ENCODE measurements around the gene SNX30.

The SNX30 gene

GRCh38 chr9:112861155-112861554, 110.6 kb downstream of the SNX30 start:
- no peak for DNase-seq

- no peak for DNase-seq
Observed at GRCh38 chr9:112861638-112862555, 111.3 kb downstream of the SNX30 start.

- DNase-seq = no peak
Observed at GRCh38 chr9:112863214-112863613, 112.7 kb downstream of the SNX30 start.

GRCh38 chr9:112863746-112864145, 113.2 kb downstream of the SNX30 start:
- no peak for DNase-seq

- no peak for DNase-seq
Observed at GRCh38 chr9:112864403-112864802, 113.8 kb downstream of the SNX30 start.

GRCh38 chr9:112864982-112865381, 114.4 kb downstream of the SNX30 start:
- no peak for DNase-seq

GRCh38 chr9:112866662-112867274, 116.2 kb downstream of the SNX30 start:
- no peak for DNase-seq

GRCh38 chr9:112867275-112867991, 116.9 kb downstream of the SNX30 start:
- DNase-seq = no peak

GRCh38 chr9:112868461-112868860, 117.9 kb downstream of the SNX30 start:
- no peak for DNase-seq

GRCh38 chr9:112869041-112869529, 118.5 kb downstream of the SNX30 start:
- no peak for DNase-seq

- no peak for DNase-seq
Observed at GRCh38 chr9:112869917-112870316, 119.4 kb downstream of the SNX30 start.

- DNase-seq = no peak
Observed at GRCh38 chr9:112870556-112870955, 120.0 kb downstream of the SNX30 start.

GRCh38 chr9:112872019-112872418, 121.5 kb downstream of the SNX30 start:
- no peak for DNase-seq

GRCh38 chr9:112873773-112874405, 123.3 kb downstream of the SNX30 start:
- DNase-seq = no peak

GRCh38 chr9:112878752-112879151, 128.2 kb downstream of the SNX30 start:
- no peak for DNase-seq

GRCh38 chr9:112880650-112881049, 130.1 kb downstream of the SNX30 start:
- no peak for DNase-seq

GRCh38 chr9:112881331-112881730, 130.8 kb downstream of the SNX30 start:
- no peak for DNase-seq

GRCh38 chr9:112884101-112884500, 133.5 kb downstream of the SNX30 start:
- no peak for DNase-seq

GRCh38 chr9:112884721-112885120, 134.2 kb downstream of the SNX30 start:
- no peak for DNase-seq

- DNase-seq = no peak
Observed at GRCh38 chr9:112885324-112885723, 134.8 kb downstream of the SNX30 start.

GRCh38 chr9:112886351-112886750, 135.8 kb downstream of the SNX30 start:
- no peak for DNase-seq

GRCh38 chr9:112887381-112887780, 136.8 kb downstream of the SNX30 start:
- no peak for DNase-seq
